ENCODE measurements around the gene CFAP61.

CFAP61 gene

DNA sequence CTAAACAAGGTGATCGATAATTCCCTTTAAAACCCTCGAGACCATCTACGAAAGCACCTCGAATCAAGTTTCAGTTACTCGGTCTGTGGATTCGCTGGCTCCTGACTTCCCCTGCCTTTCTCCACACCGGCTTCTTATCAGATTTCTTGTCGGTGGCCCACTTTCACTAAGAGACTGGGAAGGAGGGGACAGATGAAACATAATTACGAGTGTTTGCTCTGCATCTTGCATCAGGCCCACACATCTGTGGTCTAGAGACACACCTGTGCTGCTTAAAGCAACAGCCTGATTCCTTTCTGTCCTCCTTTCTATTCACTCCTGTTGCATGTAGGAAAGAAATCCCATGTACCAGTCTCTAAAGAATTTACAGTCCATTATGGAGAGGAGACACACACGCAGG, 353.3 kb downstream of the CFAP61 start:
- no peak for DNase-seq

DNA sequence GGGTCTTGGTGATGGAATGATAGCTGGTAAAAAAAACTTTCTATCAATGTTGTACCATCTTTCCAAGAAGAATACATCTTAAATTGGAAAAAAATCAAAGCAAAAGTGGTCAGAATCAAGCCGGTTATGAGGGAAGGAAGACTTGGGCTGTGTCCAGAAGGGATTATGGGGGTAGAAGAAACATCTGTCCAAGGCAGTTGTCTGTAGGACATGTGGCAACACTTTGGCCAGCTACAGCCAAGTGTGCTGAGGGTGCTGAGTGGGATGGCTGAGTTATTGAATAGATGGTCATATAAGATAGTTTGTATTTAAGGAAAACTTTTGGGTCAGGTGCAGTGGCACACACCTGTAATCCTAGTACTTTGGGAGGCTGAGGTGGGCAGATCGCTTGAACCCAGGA, 354.0 kb downstream of the CFAP61 start:
- DNase-seq: no peak

DNA sequence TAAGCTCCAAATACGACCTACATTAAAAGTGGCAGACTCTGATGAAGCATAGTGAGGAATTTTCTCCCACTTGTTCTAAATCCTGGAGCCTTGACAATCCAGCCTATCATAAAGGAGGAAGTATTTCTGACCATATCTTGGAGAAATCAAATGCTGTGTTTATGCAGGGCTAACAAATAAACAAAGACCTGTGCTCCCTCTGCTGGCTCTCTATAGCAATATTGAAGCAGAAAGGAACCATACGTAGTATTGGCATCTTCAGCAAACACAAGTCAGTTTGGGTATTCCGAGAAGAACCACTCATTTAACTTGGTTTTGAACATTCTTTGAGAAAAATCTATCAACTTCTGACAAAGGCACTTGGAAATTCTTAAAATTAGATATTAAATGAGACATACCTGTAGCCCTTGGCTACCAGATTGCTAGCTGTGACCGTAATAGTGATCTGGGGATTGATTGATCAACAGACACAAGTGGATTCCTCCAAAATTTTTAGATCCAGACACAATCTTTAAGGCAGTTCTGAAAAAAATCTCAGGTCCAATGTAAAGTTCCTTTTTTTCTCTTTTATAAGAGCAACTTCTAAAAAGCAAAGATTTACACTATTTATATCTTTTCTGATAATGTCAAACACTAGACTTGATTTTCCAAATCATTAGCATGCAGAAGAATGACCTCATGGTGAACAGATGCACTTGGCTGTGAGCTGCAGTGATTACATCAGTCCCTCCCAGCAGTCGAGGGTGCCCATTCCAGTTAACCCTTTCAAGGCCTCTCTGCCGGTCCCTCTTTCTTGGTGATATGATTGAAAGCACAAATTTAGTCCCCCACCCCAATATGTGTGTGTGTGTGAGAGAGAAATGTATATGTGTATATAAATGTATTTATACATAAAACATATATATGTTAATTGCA, 355.8 kb downstream of the CFAP61 start:
- peak; percentile 51 for DNase-seq

DNA sequence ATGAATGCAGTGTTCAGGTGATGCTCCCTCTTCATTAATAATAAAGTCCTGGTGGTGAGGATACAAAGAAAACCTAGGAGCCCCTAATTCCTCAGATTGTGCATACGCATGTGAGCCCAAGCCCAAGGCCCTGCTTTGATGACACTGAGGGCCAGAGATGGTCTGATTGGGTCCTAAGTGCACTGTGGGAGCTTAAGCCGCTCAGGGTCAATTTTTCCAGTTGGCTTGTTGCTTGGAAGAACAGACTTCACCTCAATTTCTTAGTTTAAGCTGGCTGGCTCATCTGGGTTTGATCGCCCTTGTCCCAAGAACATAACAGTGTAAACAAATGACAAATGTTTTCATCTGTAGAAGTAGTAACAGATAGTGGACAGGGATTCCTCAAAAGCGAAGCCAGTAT, 357.0 kb downstream of the CFAP61 start:
- no peak for DNase-seq

Measured in suppressor macrophage treated with lipopolysaccharide for 4 hours (primary cell).